Measurements from ENCODE around the gene CCNF. TPM values are rescaled to one million over a fixed set of nuclear protein-coding genes. Genes with fewer than 3 reads are reported as not detected.
A peak's percentile ranks its signal among the peaks of the same experiment; 100 is the strongest.

The CCNF gene
- polyA plus RNA-seq, 3 donors = 0.34 to 0.97 (median 0.68) TPM

DNA sequence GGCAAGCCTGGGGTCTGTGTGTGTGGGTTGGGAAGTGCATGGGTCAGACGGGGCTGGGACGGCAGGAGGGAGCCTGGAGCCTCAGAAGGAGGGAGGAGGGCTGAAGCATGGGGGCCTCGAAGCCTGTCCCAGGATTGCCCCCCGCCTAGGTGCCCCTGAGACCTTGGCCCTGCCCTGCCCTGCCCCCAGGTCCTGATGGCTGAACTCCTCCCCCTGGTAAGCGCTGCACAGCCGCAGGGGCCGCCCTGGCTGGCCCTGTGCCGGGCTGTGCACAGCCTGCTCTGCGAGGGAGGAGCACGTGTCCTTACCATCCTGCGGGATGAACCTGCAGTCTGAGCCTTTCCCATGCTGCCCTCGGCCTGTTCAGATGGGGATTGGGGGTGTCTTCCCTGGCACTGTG is 35.1 kb downstream of the CCNF start:
- Histone ChIP-seq H3K4me3 (replicated peaks in 1 of 3; ENCODE audit: low read depth in 2 of 3, low read length in 3 of 3) (no peak overlapping the region), H4K20me1 (ENCODE audit: insufficient read depth, low read length) (no peaks in the 10 kb centered on the region), H3K4me2 (replicated peaks; ENCODE audit: extremely low read depth, low read length, poor library complexity, severe bottlenecking) (no peak overlapping the region), H3K27me3 (ENCODE audit: control insufficient read depth in 2 of 2, insufficient read depth in 2 of 2, low read length in 2 of 2) (peaks cover 15 to 24% of the 10 kb centered on the region in 2 donors), H3K79me2 (ENCODE audit: insufficient read depth, low read length) (no peaks in the 10 kb centered on the region), H3K9ac (ENCODE audit: insufficient read depth, low read length, poor library complexity, severe bottlenecking) (no peak overlapping the region), H3K4me1 (ENCODE audit: control insufficient read depth in 1 of 2, insufficient read depth in 2 of 2, low read length in 2 of 2) (peaks cover 17 to 47% of the 10 kb centered on the region in 2 donors), H2AFZ (ENCODE audit: insufficient read depth, low read depth, low read length, poor library complexity, severe bottlenecking) (no peak overlapping the region), H3K36me3 (replicated peaks in 1 of 2; ENCODE audit: control insufficient read depth in 1 of 2, insufficient read depth in 2 of 2, low read length in 2 of 2) (no peaks in the 10 kb centered on the region), H3K27ac (ENCODE audit: low read depth in 1 of 2, low read length in 2 of 2) (no peak overlapping the region), H3K9me3 (replicated peaks in 1 of 2; ENCODE audit: control insufficient read depth in 1 of 2, insufficient read depth in 1 of 2, low read length in 2 of 2) (peaks cover 0 to 5% of the 10 kb centered on the region in 2 donors)
- peaks cover 0 to 2% of the 10 kb centered on the region in 2 donors for H3K36me3 Mint-ChIP-seq
- H3K27me3 Mint-ChIP-seq (ENCODE audit: low read depth in 3 of 3) = peaks cover 24 to 33% (median 29%) of the 10 kb centered on the region in 3 donors
- H3K9me3 Mint-ChIP-seq = peaks cover 0 to 3% (median 2%) of the 10 kb centered on the region in 7 donors
- no peak overlapping the region for H3K27ac Mint-ChIP-seq
- peaks cover 24% of the 10 kb centered on the region for H3K4me1 Mint-ChIP-seq
- intact Hi-C loops (cut with micrococcal nuclease) = loop anchor here in 1 of 2 donors (5.0 kb wide), 1 partner anchor 37 kb away; the partner anchor contains the start of gene CCNF
- 94% methylated on average over 11 of the region's 12 CpGs for whole genome bisulfite sequencing (ENCODE audit: insufficient coverage)
- H3K4me3 Mint-ChIP-seq = no peak overlapping the region
- DNase-seq = no peak
- no peak for TF ChIP-seq CTCF (IDR thresholded peaks at IDR 0.05)

- Histone ChIP-seq H3K4me1 (ENCODE audit: control insufficient read depth in 1 of 2, insufficient read depth in 2 of 2, low read length in 2 of 2) (peaks cover 6 to 32% of the 10 kb centered on the region in 2 donors), H3K36me3 (replicated peaks in 1 of 2; ENCODE audit: control insufficient read depth in 1 of 2, insufficient read depth in 2 of 2, low read length in 2 of 2) (no peaks in the 10 kb centered on the region), H3K27me3 (ENCODE audit: control insufficient read depth in 2 of 2, insufficient read depth in 2 of 2, low read length in 2 of 2) (peaks cover 30 to 39% of the 10 kb centered on the region in 2 donors), H3K79me2 (ENCODE audit: insufficient read depth, low read length) (no peaks in the 10 kb centered on the region), H3K4me3 (replicated peaks in 1 of 3; ENCODE audit: low read depth in 2 of 3, low read length in 3 of 3) (no peak overlapping the region), H3K9ac (ENCODE audit: insufficient read depth, low read length, poor library complexity, severe bottlenecking) (no peak overlapping the region), H4K20me1 (ENCODE audit: insufficient read depth, low read length) (peaks cover 8% of the 10 kb centered on the region), H3K4me2 (replicated peaks; ENCODE audit: extremely low read depth, low read length, poor library complexity, severe bottlenecking) (no peak overlapping the region), H3K9me3 (replicated peaks in 1 of 2; ENCODE audit: control insufficient read depth in 1 of 2, insufficient read depth in 1 of 2, low read length in 2 of 2) (peaks cover 0 to 14% of the 10 kb centered on the region in 2 donors), H3K27ac (ENCODE audit: low read depth in 1 of 2, low read length in 2 of 2) (no peak overlapping the region), H2AFZ (ENCODE audit: insufficient read depth, low read depth, low read length, poor library complexity, severe bottlenecking) (no peak overlapping the region)
- 80% methylated on average over 11 of the region's 12 CpGs for WGBS (ENCODE audit: insufficient coverage)
- TF ChIP-seq CTCF (IDR thresholded peaks at IDR 0.05) = peak; percentile 32
- no peak for DNase-seq
- Mint-ChIP-seq H3K4me1 (peaks cover 24% of the 10 kb centered on the region), H3K27ac (no peak overlapping the region), H3K9me3 (peaks cover 0 to 7% (median 6%) of the 10 kb centered on the region in 7 donors), H3K27me3 (ENCODE audit: low read depth in 3 of 3) (peaks cover 39 to 48% (median 44%) of the 10 kb centered on the region in 3 donors), H3K4me3 (no peak overlapping the region), H3K36me3 (peaks cover 5 to 8% of the 10 kb centered on the region in 2 donors)
- intact Hi-C loops (cut with micrococcal nuclease) = loop anchor here in 1 of 2 donors (5.0 kb wide), 1 partner anchor 36 kb away; no protein-coding TSS in a partner anchor
Observed at GRCh38 chr16:2465653-2466415, 36.6 kb downstream of the CCNF start.

All from CD14-positive monocyte (primary cell).